HepG2 (cell line): Measurements from ENCODE around the gene GALNT9. TPM values are rescaled to one million over a fixed set of nuclear protein-coding genes. Genes with fewer than 3 reads are reported as not detected.
A peak's percentile ranks its signal among the peaks of the same experiment; 100 is the strongest.

Experiments
- ATAC-seq: fragments of 200-7000 bp; cut with Tn5 transposase; 3 replicates; pipeline ENCODE4 v1.9.1; 2020; ENCODE audit warnings: mild to moderate bottlenecking, moderate library complexity
- BruUV-seq: library from RNA; stranded (reverse); fragments of 400-500 nt; replicated peaks from 2 replicates; lab custom pipeline; 2021; lab: Mats Ljungman, UMichigan
- CTCF ChIA-PET: fragments of 300-600 bp; formaldehyde crosslinking; extraction: SDS; loops from one replicate; lab custom pipeline; 2021; ENCODE audit warnings: low total read pairs, inconsistent platforms, low intra/inter-chr PET ratio; lab: Yijun Ruan, JAX
- POLR2A ChIA-PET: fragments of 350-600 bp; sonication (Branson Sonifier 250); formaldehyde crosslinking; loops from one replicate; lab custom pipeline; 2020; ENCODE audit warnings: antibody characterized with exemption, inconsistent platforms; lab: Yijun Ruan, JAX
- DNase-seq: peaks from one replicate; pipeline ENCODE4 v3.0.0-alpha.2; 2015; ENCODE audit warnings: low spot score
- FAIRE-seq: peaks from 3 replicates; lab custom pipeline; 2011; peaks lifted over from hg19 to GRCh38; lab: Jason Lieb, UNC
- H2AFZ ChIP-seq: one replicate; pipeline ENCODE4 v1.6.1; 2011; ENCODE audit warnings: low read length, inconsistent platforms
- H3K27ac ChIP-seq: fragments of 300-600 bp; 3 replicates; pipeline ENCODE4 v1.8.0; 2011; ENCODE audit warnings: mixed run types, mild to moderate bottlenecking, mixed read lengths, low read length, inconsistent platforms; ENCODE audit not compliant: insufficient read depth; ENCODE audit errors: extremely low read length
- H3K27me3 ChIP-seq, 2 experiments: fragments of 200-600 bp in 1 of 2; 2 replicates in 1 of 2; 3 replicates in 1 of 2; pipeline versions ENCODE4 v1.6.0 to v1.8.0; 2011; ENCODE audit warnings: low read length in 2 of 2, mild to moderate bottlenecking in 2 of 2, moderate library complexity in 2 of 2, inconsistent platforms in 1 of 2; ENCODE audit not compliant: insufficient read depth in 2 of 2, control insufficient read depth in 1 of 2
- H3K36me3 ChIP-seq, 2 experiments: fragments of 200-600 bp in 1 of 2; replicated peaks in 1 of 2; 2 replicates in 1 of 2; 3 replicates in 1 of 2; pipeline versions ENCODE4 v1.5.1 to v1.8.0; 2011; ENCODE audit warnings: low read length in 2 of 2, inconsistent platforms in 1 of 2; ENCODE audit not compliant: insufficient read depth in 2 of 2, control insufficient read depth in 1 of 2
- H3K4me1 ChIP-seq: 2 replicates; pipeline ENCODE4 v1.5.1; 2012; ENCODE audit warnings: low read length, inconsistent platforms; ENCODE audit not compliant: insufficient read depth
- H3K4me2 ChIP-seq: 2 replicates; pipeline ENCODE4 v1.6.0; 2011; ENCODE audit warnings: low read depth, low read length, inconsistent platforms
- H3K4me3 ChIP-seq, 3 experiments: fragments of 200-600 bp in 1 of 3; sonication (generic), shearing (Covaris generic) in 1 of 3; replicated peaks in 1 of 3; 2 replicates each; pipeline ENCODE4 v1.5.1; 2011 to 2016; ENCODE audit warnings: low read length in 3 of 3, inconsistent platforms in 2 of 3, low read depth in 2 of 3, mild to moderate bottlenecking in 2 of 3, control low read depth in 1 of 3, mixed read lengths in 1 of 3; ENCODE audit not compliant: insufficient read depth in 1 of 3
- H3K79me2 ChIP-seq: one replicate; pipeline ENCODE4 v1.6.1; 2011; ENCODE audit warnings: low read length, inconsistent platforms; ENCODE audit not compliant: insufficient read depth
- H3K9ac ChIP-seq: 2 replicates; pipeline ENCODE4 v1.6.0; 2011; ENCODE audit warnings: mild to moderate bottlenecking, low read depth, low read length, inconsistent platforms; ENCODE audit not compliant: insufficient read depth
- H3K9me3 ChIP-seq: 2 replicates; pipeline ENCODE4 v1.5.1; 2012; ENCODE audit warnings: mild to moderate bottlenecking, low read length
- H4K20me1 ChIP-seq: 2 replicates; pipeline ENCODE4 v1.6.0; 2011; ENCODE audit warnings: inconsistent platforms, mild to moderate bottlenecking, low read length, moderate library complexity; ENCODE audit not compliant: insufficient read depth
- EZH2 ChIP-seq: conservative IDR thresholded peaks from 2 replicates; pipeline ENCODE4 v1.6.1; 2012; ENCODE audit warnings: mild to moderate bottlenecking, low read depth, low read length, moderate library complexity
- SMC3 ChIP-seq: IDR thresholded peaks from 2 replicates; pipeline ENCODE4 v1.6.1; 2011; ENCODE audit warnings: low read length, improper control_type of control experiment
- ZBTB10 ChIP-seq: sonication (generic); formaldehyde crosslinking; IDR thresholded peaks from 2 replicates; pipeline ENCODE4 v1.4.0; 2020; ENCODE audit warnings: missing genetic modification reagents, borderline replicate concordance
- WGBS: methylation state at CpG from one replicate; pipeline ENCODE4 v1.1.6; 2017; ENCODE audit warnings: low lambda C conversion rate; 5-methylcytosine and 5-hydroxymethylcytosine counted together
- in situ Hi-C: cut with HindIII; loops from 2 replicates; pipeline ENCODE4 v1.10.0; 2017; ENCODE audit warnings: low pct_unique_long_range_greater_than_20kb; ENCODE audit not compliant: extremely low pct_ligation_motif_present
- intact Hi-C: fragments of 100-400 bp; cut with micrococcal nuclease; formaldehyde crosslinking; loops from one replicate; pipeline ENCODE4 v1.10.0; 2022; ENCODE audit not compliant: unreplicated experiment
- polyA plus RNA-seq, 8 experiments: library from polyadenylated mRNA; depleted of rRNA in 3 of 8; stranded (reverse) in 7 of 8; unstranded in 1 of 8; fragments of >200 nt; fragmentation: Illumina TruSeq in 4 of 8; extraction: Trizol in 4 of 8; gene quantifications; 2 replicates each; pipeline versions ENCODE4 v1.2.1 to v1.2.3, GENCODE V29; 2011 to 2016; ENCODE audit warnings: low read depth in 4 of 8, missing spikeins in 1 of 8, mixed read lengths in 1 of 8; ENCODE audit not compliant: insufficient read depth in 1 of 8
- total RNA-seq, 5 experiments: library from RNA; depleted of rRNA; stranded (reverse); fragments of >200 nt; fragmentation: Illumina TruSeq; extraction: Trizol; gene quantifications; 2 replicates each; pipeline ENCODE4 v1.2.3, GENCODE V29; 2016; ENCODE audit warnings: low read depth in 1 of 5

GALNT9 gene
- total and polyA plus RNA-seq, 2 of the 13 experiments (the other 11 are each of a cell fraction or from before 2014, with no cell fraction given): 0.04 TPM; not detected in 1

- TF ChIP-seq ZBTB10 (CRISPR knock-in tag) (no peak), EZH2 (0 out of 2 replicates have a peak, but pooled peaks have one; percentile 28), SMC3 (no peak)
- Histone ChIP-seq H2AFZ (no peak overlapping the region), H3K4me1 (no peaks in the 10 kb centered on the region), H3K79me2 (no peaks in the 10 kb centered on the region), H3K27me3 (peaks cover 31 to 90% of the 10 kb centered on the region in 2 experiments), H3K9me3 (no peaks in the 10 kb centered on the region), H3K36me3 (no peaks in the 10 kb centered on the region), H3K4me3 (no peak overlapping the region), H3K27ac (no peak overlapping the region), H4K20me1 (peaks cover 4% of the 10 kb centered on the region; the same call in 1 of the 2 replicates), H3K4me2 (no peak overlapping the region), H3K9ac (no peak overlapping the region)
- ATAC-seq (no peak), DNase-seq (no peak), FAIRE-seq (no peak)
- intact Hi-C loops (no loop called here), in situ Hi-C loops (no loop called here)
- ChIA-PET CTCF (no interaction called here), POLR2A (no interaction called here)
- BruUV-seq: no TSS peak
- WGBS: 14% methylated on average over 20 of the region's 25 CpGs
These were observed 154.4 kb downstream of the GALNT9 start for GRCh38 chr12:132174839-132175490.
